Measurements from ENCODE around the gene HERPUD1. TPM values are rescaled to one million over a fixed set of nuclear protein-coding genes. Genes with fewer than 3 reads are reported as not detected.

Gene HERPUD1
- total and polyA plus RNA-seq, 5 donors from 2014 or later, result 133 to 454 (median 146) TPM

DNA sequence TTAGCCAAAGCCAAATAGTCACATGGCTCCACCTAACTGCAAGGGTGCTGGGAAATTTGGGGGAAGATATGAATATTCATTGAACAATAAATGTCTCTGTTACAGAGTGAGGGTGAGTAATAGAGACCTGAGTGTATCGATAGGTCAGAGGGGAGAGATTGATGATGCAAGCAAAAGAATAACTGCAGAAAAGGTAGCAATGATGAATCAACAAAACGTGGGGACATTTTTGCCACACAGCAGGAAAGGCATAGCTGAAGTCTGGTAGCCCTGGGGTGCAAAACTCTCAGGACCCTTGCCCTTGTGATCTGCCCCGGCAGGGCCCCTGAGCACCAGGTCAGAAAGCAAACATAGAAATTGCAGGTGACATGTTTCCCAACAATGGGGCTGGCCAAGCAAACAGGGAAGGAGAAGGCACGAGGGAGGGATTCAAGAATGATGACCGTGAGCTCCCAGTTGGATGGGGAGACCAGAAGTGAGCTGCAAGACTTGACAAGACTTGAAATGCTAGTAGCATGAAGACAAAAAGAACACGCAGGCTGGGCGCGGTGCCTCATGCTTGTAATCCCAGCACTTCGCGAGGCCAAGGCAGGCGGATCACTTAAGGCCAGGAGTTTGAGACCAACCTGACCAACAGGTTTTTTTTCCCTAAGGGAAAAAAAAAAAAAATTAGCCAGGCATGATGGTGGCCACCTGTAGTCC lies 12.7 kb upstream of the HERPUD1 start:
- no peak overlapping the region for H3K4me3 ChIP-seq (ENCODE audit: low read depth, low read length)
- Mint-ChIP-seq H3K36me3 (no peaks in the 10 kb centered on the region), H3K27ac (no peak overlapping the region), H3K27me3 (peaks cover 5% of the 10 kb centered on the region), H3K9me3 (no peaks in the 10 kb centered on the region), H3K4me1 (peaks cover 11 to 24% (median 14%) of the 10 kb centered on the region in 4 donors), H3K4me3 (no peak overlapping the region)
- no peak overlapping the region for H3K27ac ChIP-seq (ENCODE audit: insufficient read depth, low read length, poor library complexity, severe bottlenecking)
- no peak for DNase-seq
- no peaks in the 10 kb centered on the region for H3K27me3 ChIP-seq (ENCODE audit: control insufficient read depth, insufficient read depth, low read length)
- no peaks in the 10 kb centered on the region for H3K36me3 ChIP-seq (ENCODE audit: control insufficient read depth, insufficient read depth, low read length)
- H3K9me3 ChIP-seq (ENCODE audit: control insufficient read depth in 2 of 2, low read length in 2 of 2), result no peaks in the 10 kb centered on the region
- H3K4me1 ChIP-seq (ENCODE audit: control insufficient read depth, insufficient read depth, low read length, poor library complexity, severe bottlenecking), result peaks cover 14% of the 10 kb centered on the region
- no peak for ATAC-seq (ENCODE audit: low read depth in 2 of 2)

DNA sequence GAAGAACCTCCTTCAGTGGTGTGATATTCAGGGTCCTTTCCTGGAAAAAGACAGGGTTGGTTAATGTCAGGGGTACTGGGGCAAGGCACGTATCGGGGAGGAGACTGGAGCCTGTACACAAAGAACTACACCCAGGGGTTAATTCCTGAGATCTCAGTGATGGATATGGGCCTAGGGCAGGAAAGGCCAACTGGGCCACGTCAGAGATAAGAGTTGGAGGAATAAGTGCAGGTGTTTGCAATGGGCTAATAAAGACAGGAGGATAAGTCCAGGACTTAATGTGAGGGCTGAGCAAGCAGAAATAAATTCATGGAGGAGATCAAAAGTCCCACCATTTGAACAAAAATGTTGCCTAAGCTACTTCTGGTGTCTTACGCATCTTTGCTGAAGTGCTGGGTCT lies 10.4 kb upstream of the HERPUD1 start:
- Histone ChIP-seq H3K4me3 (ENCODE audit: low read depth, low read length) (no peak overlapping the region), H3K36me3 (ENCODE audit: control insufficient read depth, insufficient read depth, low read length) (no peaks in the 10 kb centered on the region), H3K27me3 (ENCODE audit: control insufficient read depth, insufficient read depth, low read length) (no peaks in the 10 kb centered on the region), H3K9me3 (ENCODE audit: control insufficient read depth in 2 of 2, low read length in 2 of 2) (no peaks in the 10 kb centered on the region), H3K27ac (ENCODE audit: insufficient read depth, low read length, poor library complexity, severe bottlenecking) (no peak overlapping the region), H3K4me1 (ENCODE audit: control insufficient read depth, insufficient read depth, low read length, poor library complexity, severe bottlenecking) (peaks cover 11% of the 10 kb centered on the region)
- Mint-ChIP-seq H3K27me3 (peaks cover 5% of the 10 kb centered on the region), H3K27ac (peak overlapping the region in 1 of 3 donors; percentile 54), H3K9me3 (no peaks in the 10 kb centered on the region), H3K4me1 (peaks cover 8 to 16% (median 12%) of the 10 kb centered on the region in 4 donors), H3K36me3 (no peaks in the 10 kb centered on the region), H3K4me3 (peak overlapping the region in 1 of 4 donors; percentile 51)
- ATAC-seq (ENCODE audit: low read depth in 2 of 2) (no peak), DNase-seq (no peak)

DNA sequence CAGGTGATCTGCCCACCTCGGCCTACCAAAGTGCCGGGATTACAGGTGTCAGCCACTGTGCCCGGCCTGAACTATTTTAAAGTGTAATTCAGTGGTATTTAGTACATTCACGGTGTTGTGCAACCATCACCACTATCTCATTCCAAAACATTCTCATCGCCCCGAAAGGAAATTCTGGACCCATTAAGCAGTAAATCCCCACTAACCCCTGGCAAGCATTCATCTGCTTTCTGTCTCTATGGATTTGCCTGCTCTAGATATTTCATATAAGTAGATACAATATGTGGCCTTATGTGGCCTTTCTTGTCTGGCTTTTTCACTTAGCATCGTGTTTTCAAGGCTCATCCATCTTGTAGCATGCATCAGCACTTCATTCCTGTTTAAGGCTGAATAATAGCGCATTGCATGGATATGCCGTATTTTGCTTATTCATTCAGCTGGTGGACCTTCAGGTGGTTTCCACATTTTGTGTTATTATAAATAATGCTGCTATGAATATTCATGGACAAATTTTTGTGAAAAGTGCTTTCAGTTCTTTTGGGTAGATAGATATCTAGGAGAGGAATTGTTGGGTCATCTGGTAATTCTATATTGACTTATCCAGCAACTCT lies 8.4 kb upstream of the HERPUD1 start:
- ATAC-seq (ENCODE audit: low read depth in 2 of 2) (no peak), DNase-seq (no peak)
- Histone ChIP-seq H3K36me3 (ENCODE audit: control insufficient read depth, insufficient read depth, low read length) (no peaks in the 10 kb centered on the region), H3K27ac (ENCODE audit: insufficient read depth, low read length, poor library complexity, severe bottlenecking) (no peak overlapping the region), H3K27me3 (ENCODE audit: control insufficient read depth, insufficient read depth, low read length) (no peaks in the 10 kb centered on the region), H3K9me3 (ENCODE audit: control insufficient read depth in 2 of 2, low read length in 2 of 2) (no peaks in the 10 kb centered on the region), H3K4me1 (ENCODE audit: control insufficient read depth, insufficient read depth, low read length, poor library complexity, severe bottlenecking) (no peaks in the 10 kb centered on the region), H3K4me3 (ENCODE audit: low read depth, low read length) (no peak overlapping the region)
- H3K9me3 Mint-ChIP-seq, result no peaks in the 10 kb centered on the region
- no peaks in the 10 kb centered on the region for H3K36me3 Mint-ChIP-seq
- no peak overlapping the region for H3K27ac Mint-ChIP-seq
- H3K4me3 Mint-ChIP-seq, result no peak overlapping the region
- no peaks in the 10 kb centered on the region for H3K27me3 Mint-ChIP-seq
- H3K4me1 Mint-ChIP-seq, result peaks cover 0 to 5% (median 2%) of the 10 kb centered on the region in 4 donors

DNA sequence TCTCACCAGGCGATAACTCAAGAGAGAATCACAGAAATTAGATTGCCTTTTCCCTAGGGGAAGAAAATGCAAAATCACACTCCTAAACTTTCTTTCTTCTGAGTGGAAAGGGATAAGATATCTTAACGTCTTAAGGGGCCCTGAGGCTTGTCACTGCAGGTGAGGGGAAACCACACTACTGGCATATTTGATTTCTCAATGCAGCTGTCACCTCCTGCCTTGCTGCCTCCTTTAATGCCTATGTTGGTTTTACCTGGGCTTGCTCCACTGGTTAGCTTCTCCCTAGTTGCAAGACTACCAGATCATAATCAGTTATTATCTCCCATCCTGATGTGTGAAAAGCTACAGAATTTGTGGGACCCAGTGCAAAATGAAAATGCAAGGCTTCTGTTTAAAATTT lies 4.5 kb upstream of the HERPUD1 start:
- no peaks in the 10 kb centered on the region for H3K27me3 ChIP-seq (ENCODE audit: control insufficient read depth, insufficient read depth, low read length)
- Mint-ChIP-seq H3K27ac (no peak overlapping the region), H3K36me3 (no peaks in the 10 kb centered on the region), H3K4me1 (peaks cover 0 to 9% (median 5%) of the 10 kb centered on the region in 4 donors), H3K27me3 (peaks cover 5% of the 10 kb centered on the region), H3K4me3 (no peak overlapping the region), H3K9me3 (no peaks in the 10 kb centered on the region)
- ATAC-seq (ENCODE audit: low read depth in 2 of 2) (no peak), DNase-seq (no peak)
- no peak overlapping the region for H3K27ac ChIP-seq (ENCODE audit: insufficient read depth, low read length, poor library complexity, severe bottlenecking)
- no peaks in the 10 kb centered on the region for H3K9me3 ChIP-seq (ENCODE audit: control insufficient read depth in 2 of 2, low read length in 2 of 2)
- H3K36me3 ChIP-seq (ENCODE audit: control insufficient read depth, insufficient read depth, low read length), result no peaks in the 10 kb centered on the region
- peaks cover 6% of the 10 kb centered on the region for H3K4me1 ChIP-seq (ENCODE audit: control insufficient read depth, insufficient read depth, low read length, poor library complexity, severe bottlenecking)
- no peak overlapping the region for H3K4me3 ChIP-seq (ENCODE audit: low read depth, low read length)

DNA sequence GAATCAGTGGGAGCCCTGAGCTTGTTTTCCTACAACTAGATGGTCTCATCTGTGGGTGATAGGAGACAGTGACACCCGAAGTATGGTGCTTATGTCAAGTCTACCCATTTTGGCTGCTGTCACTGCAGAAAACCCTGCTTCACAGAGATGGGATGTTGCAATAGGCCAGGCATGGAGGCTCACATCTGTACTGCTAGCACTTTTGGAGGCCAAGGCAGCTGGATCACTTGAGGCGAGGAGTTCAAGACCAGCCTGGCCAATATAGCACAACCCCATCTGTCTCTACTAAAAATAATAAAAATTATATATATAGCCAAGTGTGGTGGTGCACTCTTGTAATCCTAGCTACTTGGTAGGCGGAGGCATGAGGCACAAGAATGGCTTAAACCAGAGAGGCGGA lies 2.3 kb upstream of the HERPUD1 start:
- Mint-ChIP-seq H3K9me3 (no peaks in the 10 kb centered on the region), H3K27ac (no peak overlapping the region), H3K4me3 (no peak overlapping the region), H3K27me3 (peaks cover 5% of the 10 kb centered on the region), H3K36me3 (peaks cover 9% of the 10 kb centered on the region), H3K4me1 (peaks cover 6 to 23% (median 12%) of the 10 kb centered on the region in 4 donors)
- no peak for DNase-seq
- Histone ChIP-seq H3K27me3 (ENCODE audit: control insufficient read depth, insufficient read depth, low read length) (no peaks in the 10 kb centered on the region), H3K9me3 (ENCODE audit: control insufficient read depth in 2 of 2, low read length in 2 of 2) (no peaks in the 10 kb centered on the region), H3K27ac (ENCODE audit: insufficient read depth, low read length, poor library complexity, severe bottlenecking) (no peak overlapping the region), H3K36me3 (ENCODE audit: control insufficient read depth, insufficient read depth, low read length) (no peaks in the 10 kb centered on the region), H3K4me1 (ENCODE audit: control insufficient read depth, insufficient read depth, low read length, poor library complexity, severe bottlenecking) (peaks cover 21% of the 10 kb centered on the region), H3K4me3 (ENCODE audit: low read depth, low read length) (no peak overlapping the region)
- no peak for ATAC-seq (ENCODE audit: low read depth in 2 of 2)

DNA sequence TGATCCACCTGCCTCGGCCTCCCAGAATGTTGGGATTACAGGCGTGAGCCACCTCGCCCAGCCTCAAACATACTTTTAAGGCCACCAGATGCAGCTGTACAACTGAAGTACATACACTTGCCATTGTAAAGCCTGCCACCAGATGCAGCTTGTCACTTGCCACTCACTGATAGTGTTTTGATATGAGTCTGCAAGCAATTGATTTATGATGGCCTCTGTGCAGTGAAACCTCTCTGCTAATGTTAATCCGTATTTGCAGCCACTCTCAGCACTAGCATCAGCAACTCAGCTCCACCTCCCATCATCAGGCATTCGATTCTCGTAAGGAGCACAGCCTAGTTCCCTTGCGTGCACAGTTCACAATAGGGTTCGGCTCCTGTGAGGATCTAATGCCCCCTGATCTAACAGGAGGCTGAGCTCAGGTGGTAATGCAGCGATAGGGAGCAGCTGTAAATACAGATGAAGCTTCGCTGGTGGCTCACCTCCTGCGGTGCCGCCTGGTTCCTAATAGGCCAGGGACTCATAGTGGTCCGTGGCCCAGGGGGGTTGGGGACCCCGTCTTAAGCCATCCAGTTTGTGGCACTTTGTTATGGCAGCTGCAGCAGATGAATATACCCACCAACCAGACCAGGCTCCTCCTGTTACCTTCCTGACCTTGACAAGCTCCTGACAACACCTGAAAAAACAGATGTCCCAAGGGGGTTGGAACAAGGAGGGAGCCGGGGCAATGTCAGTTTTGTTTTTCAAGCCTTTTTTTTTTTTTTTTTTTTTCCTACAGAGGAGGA lies 1.3 kb upstream of the HERPUD1 start:
- Histone ChIP-seq H3K36me3 (ENCODE audit: control insufficient read depth, insufficient read depth, low read length) (peaks cover 9% of the 10 kb centered on the region), H3K4me3 (ENCODE audit: low read depth, low read length) (no peak overlapping the region), H3K4me1 (ENCODE audit: control insufficient read depth, insufficient read depth, low read length, poor library complexity, severe bottlenecking) (peaks cover 31% of the 10 kb centered on the region), H3K27me3 (ENCODE audit: control insufficient read depth, insufficient read depth, low read length) (no peaks in the 10 kb centered on the region), H3K9me3 (ENCODE audit: control insufficient read depth in 2 of 2, low read length in 2 of 2) (no peaks in the 10 kb centered on the region), H3K27ac (ENCODE audit: insufficient read depth, low read length, poor library complexity, severe bottlenecking) (peak overlapping the region; percentile 89)
- peak overlapping the region; percentile 54 to 99 (median 96) for H3K4me3 Mint-ChIP-seq
- ATAC-seq (ENCODE audit: low read depth in 2 of 2), result no peak
- peaks cover 19% of the 10 kb centered on the region for H3K36me3 Mint-ChIP-seq
- H3K4me1 Mint-ChIP-seq, result peaks cover 15 to 33% (median 21%) of the 10 kb centered on the region in 4 donors
- DNase-seq, result no peak
- H3K9me3 Mint-ChIP-seq, result no peaks in the 10 kb centered on the region
- H3K27me3 Mint-ChIP-seq, result peaks cover 5% of the 10 kb centered on the region
- H3K27ac Mint-ChIP-seq, result peak overlapping the region; percentile 94 to 98 (median 95)

DNA sequence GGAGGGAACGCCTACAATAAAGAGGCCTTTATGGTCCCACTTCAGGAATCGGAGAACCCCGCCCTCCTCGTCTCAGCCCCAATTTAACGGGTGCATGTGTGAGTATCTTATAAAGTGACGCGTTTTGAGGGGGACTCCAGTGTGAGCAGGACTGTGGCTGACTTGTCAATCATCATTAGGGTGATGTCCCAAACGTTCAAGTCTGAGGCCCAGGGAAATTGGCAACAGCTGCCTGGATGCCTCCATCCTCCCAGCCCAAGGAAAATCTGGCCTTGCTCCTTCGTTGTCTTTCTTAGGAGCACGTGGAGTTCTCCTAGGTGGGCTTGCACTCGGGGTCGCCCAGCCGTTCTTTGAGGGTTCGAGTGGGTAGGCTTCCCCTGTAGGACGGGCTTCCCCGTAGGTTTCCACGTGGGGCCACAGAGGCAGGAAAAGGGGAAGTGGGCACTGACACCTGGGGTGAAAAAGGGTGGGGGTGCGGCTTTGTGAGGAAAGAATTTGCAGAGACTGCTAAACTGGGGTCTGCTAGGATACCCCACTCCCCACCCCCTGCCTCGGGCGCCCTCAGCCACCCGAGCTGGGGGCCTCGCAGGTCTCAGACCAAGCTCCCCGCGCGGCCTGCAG lies 561 bp upstream of the HERPUD1 start:
- H3K36me3 Mint-ChIP-seq, result peaks cover 19% of the 10 kb centered on the region
- Histone ChIP-seq H3K9me3 (ENCODE audit: control insufficient read depth in 2 of 2, low read length in 2 of 2) (no peaks in the 10 kb centered on the region), H3K27ac (ENCODE audit: insufficient read depth, low read length, poor library complexity, severe bottlenecking) (peak overlapping the region; percentile 89), H3K4me3 (ENCODE audit: low read depth, low read length) (peak overlapping the region; percentile 47), H3K4me1 (ENCODE audit: control insufficient read depth, insufficient read depth, low read length, poor library complexity, severe bottlenecking) (peaks cover 38% of the 10 kb centered on the region), H3K27me3 (ENCODE audit: control insufficient read depth, insufficient read depth, low read length) (no peaks in the 10 kb centered on the region), H3K36me3 (ENCODE audit: control insufficient read depth, insufficient read depth, low read length) (peaks cover 16% of the 10 kb centered on the region)
- H3K4me1 Mint-ChIP-seq, result peaks cover 16 to 39% (median 26%) of the 10 kb centered on the region in 4 donors
- H3K9me3 Mint-ChIP-seq, result no peaks in the 10 kb centered on the region
- H3K4me3 Mint-ChIP-seq, result peak overlapping the region; percentile 94 to 99 (median 99)
- peak overlapping the region; percentile 94 to 98 (median 95) for H3K27ac Mint-ChIP-seq
- DNase-seq, result no peak
- no peak for ATAC-seq (ENCODE audit: low read depth in 2 of 2)
- peaks cover 5% of the 10 kb centered on the region for H3K27me3 Mint-ChIP-seq
